ENCODE data around the gene CNTN1.

The CNTN1 gene

DNA sequence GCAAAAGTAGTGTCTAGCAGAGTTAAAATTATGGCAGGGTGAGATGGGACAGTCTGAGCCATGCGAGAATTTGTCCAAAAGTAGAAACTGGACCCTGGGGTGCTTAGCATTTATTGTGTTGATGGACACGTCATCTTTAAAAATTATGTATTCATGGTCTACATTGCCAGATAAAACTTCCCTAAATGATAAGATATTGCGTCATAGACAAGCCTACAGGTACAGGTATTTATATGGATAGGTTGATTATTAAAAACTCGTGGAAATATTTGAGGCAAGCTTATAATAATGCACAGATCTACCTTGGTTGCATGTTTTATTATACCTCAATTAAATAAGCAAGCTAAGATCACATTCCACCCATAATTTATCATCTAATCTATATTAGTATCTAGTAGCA, 299.9 kb downstream of the CNTN1 start:
- no peaks in the 10 kb centered on the region for H3K36me3 ChIP-seq (ENCODE audit: control insufficient read depth in 4 of 4, insufficient read depth in 4 of 4, low read length in 3 of 4)
- WGBS (ENCODE audit: insufficient coverage) = 100% methylated on average over 1 of the region's 4 CpGs
- no peaks in the 10 kb centered on the region for H3K27me3 ChIP-seq (replicated peaks in 2 of 5; ENCODE audit: control insufficient read depth in 4 of 5, insufficient read depth in 5 of 5, low read length in 4 of 5)
- POLR2A ChIA-PET = no interaction called here
- no peak overlapping the region for H3K27ac ChIP-seq (ENCODE audit: insufficient read depth in 1 of 2, low read depth in 1 of 2, low read length in 2 of 2, poor library complexity in 1 of 2, severe bottlenecking in 2 of 2)
- H3K4me1 ChIP-seq (ENCODE audit: control extremely low read depth in 1 of 4, control insufficient read depth in 4 of 4, insufficient read depth in 4 of 4, low read length in 3 of 4) = no peaks in the 10 kb centered on the region
- H3K9me3 ChIP-seq (ENCODE audit: control extremely low read depth in 1 of 5, control insufficient read depth in 4 of 5, insufficient read depth in 2 of 5, low read depth in 1 of 5, low read length in 4 of 5) = no peaks in the 10 kb centered on the region
- DNase-seq = no peak
- CTCF ChIA-PET = no interaction called here
- H3K4me3 ChIP-seq (ENCODE audit: control insufficient read depth in 1 of 7, extremely low read depth in 1 of 7, insufficient read depth in 4 of 7, low read depth in 2 of 7, low read length in 6 of 7) = no peak overlapping the region

DNA sequence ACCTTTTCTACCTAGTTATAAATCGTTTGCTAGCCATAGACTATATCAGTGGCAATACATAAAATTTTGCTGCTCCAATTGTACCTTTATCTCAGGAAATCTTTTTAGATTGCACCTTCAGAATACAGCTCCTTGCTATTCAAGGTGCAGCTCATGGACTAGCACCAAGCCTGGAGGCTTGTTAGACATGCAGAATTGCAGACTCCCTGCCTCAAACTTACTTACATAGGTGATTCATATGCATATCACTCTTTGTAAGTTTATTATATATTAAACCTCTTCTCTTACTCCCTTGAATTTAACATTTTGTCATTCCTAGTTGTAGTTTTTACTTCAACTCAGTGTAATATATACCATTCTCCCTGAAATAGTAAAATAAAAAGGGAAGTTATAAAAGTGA, 300.4 kb downstream of the CNTN1 start:
- H3K36me3 ChIP-seq (ENCODE audit: control insufficient read depth in 4 of 4, insufficient read depth in 4 of 4, low read length in 3 of 4) = no peaks in the 10 kb centered on the region
- DNase-seq = no peak
- no peak overlapping the region for H3K27ac ChIP-seq (ENCODE audit: insufficient read depth in 1 of 2, low read depth in 1 of 2, low read length in 2 of 2, poor library complexity in 1 of 2, severe bottlenecking in 2 of 2)
- CTCF ChIA-PET = no interaction called here
- POLR2A ChIA-PET = no interaction called here
- no peaks in the 10 kb centered on the region for H3K27me3 ChIP-seq (replicated peaks in 2 of 5; ENCODE audit: control insufficient read depth in 4 of 5, insufficient read depth in 5 of 5, low read length in 4 of 5)
- 100% methylated on average over 1 of the region's 1 CpG for WGBS (ENCODE audit: insufficient coverage)
- H3K9me3 ChIP-seq (ENCODE audit: control extremely low read depth in 1 of 5, control insufficient read depth in 4 of 5, insufficient read depth in 2 of 5, low read depth in 1 of 5, low read length in 4 of 5) = no peaks in the 10 kb centered on the region
- no peaks in the 10 kb centered on the region for H3K4me1 ChIP-seq (ENCODE audit: control extremely low read depth in 1 of 4, control insufficient read depth in 4 of 4, insufficient read depth in 4 of 4, low read length in 3 of 4)
- no peak overlapping the region for H3K4me3 ChIP-seq (ENCODE audit: control insufficient read depth in 1 of 7, extremely low read depth in 1 of 7, insufficient read depth in 4 of 7, low read depth in 2 of 7, low read length in 6 of 7)

DNA sequence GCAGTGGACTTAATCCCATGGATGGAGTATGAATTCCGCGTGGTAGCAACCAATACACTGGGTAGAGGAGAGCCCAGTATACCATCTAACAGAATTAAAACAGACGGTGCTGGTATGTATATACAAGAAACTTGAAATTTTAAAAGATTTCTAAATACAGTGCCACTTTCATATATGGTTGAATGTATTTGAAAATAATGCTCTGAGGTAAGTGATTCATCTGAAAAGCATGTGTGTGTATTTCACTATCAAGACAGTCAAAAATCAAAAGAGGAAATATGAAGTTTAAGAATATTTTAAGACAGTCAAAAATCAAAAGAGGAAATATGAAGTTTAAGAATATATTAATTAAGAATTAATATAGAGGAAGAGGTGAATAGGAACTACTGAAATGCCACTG, 300.9 kb downstream of the CNTN1 start:
- no peak for DNase-seq
- POLR2A ChIA-PET = no interaction called here
- CTCF ChIA-PET = no interaction called here

DNA sequence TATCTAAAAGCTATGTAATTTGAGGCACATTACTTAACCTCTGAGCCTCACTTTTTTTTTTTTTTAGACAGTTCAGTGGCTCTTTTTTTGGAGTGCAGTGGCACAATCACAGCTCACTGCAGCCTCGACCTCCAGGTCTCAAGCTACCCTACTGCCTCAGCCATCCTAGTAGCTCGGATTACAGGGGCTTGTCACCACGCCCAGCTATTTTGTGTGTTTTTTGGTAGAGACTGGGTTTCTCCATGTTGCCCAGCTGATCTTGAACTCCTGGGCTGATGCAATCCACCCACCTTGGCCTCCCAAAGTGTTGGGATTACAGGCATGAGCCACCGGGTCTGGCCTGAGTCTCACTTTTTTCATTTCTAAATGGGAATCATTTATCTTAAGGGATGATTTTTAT, 303.9 kb downstream of the CNTN1 start:
- Histone ChIP-seq H3K27ac (ENCODE audit: insufficient read depth in 1 of 2, low read depth in 1 of 2, low read length in 2 of 2, poor library complexity in 1 of 2, severe bottlenecking in 2 of 2) (no peak overlapping the region), H3K4me1 (ENCODE audit: control extremely low read depth in 1 of 4, control insufficient read depth in 4 of 4, insufficient read depth in 4 of 4, low read length in 3 of 4) (no peaks in the 10 kb centered on the region), H3K9me3 (ENCODE audit: control extremely low read depth in 1 of 5, control insufficient read depth in 4 of 5, insufficient read depth in 2 of 5, low read depth in 1 of 5, low read length in 4 of 5) (no peaks in the 10 kb centered on the region), H3K4me3 (ENCODE audit: control insufficient read depth in 1 of 7, extremely low read depth in 1 of 7, insufficient read depth in 4 of 7, low read depth in 2 of 7, low read length in 6 of 7) (no peak overlapping the region), H3K36me3 (ENCODE audit: control insufficient read depth in 4 of 4, insufficient read depth in 4 of 4, low read length in 3 of 4) (no peaks in the 10 kb centered on the region), H3K27me3 (replicated peaks in 2 of 5; ENCODE audit: control insufficient read depth in 4 of 5, insufficient read depth in 5 of 5, low read length in 4 of 5) (no peaks in the 10 kb centered on the region)
- POLR2A ChIA-PET = no interaction called here
- DNase-seq = no peak
- CTCF ChIA-PET = no interaction called here
- WGBS (ENCODE audit: insufficient coverage) = 100% methylated on average over 2 of the region's 4 CpGs

More for the DNA sequence above, 300.9 kb downstream of the CNTN1 start:
- H3K36me3 ChIP-seq (ENCODE audit: control insufficient read depth in 4 of 4, insufficient read depth in 4 of 4, low read length in 3 of 4) = no peaks in the 10 kb centered on the region
- WGBS (ENCODE audit: insufficient coverage) = no CpG with 5 or more reads among the region's 3 CpGs
- H3K27ac ChIP-seq (ENCODE audit: insufficient read depth in 1 of 2, low read depth in 1 of 2, low read length in 2 of 2, poor library complexity in 1 of 2, severe bottlenecking in 2 of 2) = no peak overlapping the region
- H3K4me3 ChIP-seq (ENCODE audit: control insufficient read depth in 1 of 7, extremely low read depth in 1 of 7, insufficient read depth in 4 of 7, low read depth in 2 of 7, low read length in 6 of 7) = no peak overlapping the region
- no peaks in the 10 kb centered on the region for H3K27me3 ChIP-seq (replicated peaks in 2 of 5; ENCODE audit: control insufficient read depth in 4 of 5, insufficient read depth in 5 of 5, low read length in 4 of 5)
- H3K4me1 ChIP-seq (ENCODE audit: control extremely low read depth in 1 of 4, control insufficient read depth in 4 of 4, insufficient read depth in 4 of 4, low read length in 3 of 4) = no peaks in the 10 kb centered on the region
- no peaks in the 10 kb centered on the region for H3K9me3 ChIP-seq (ENCODE audit: control extremely low read depth in 1 of 5, control insufficient read depth in 4 of 5, insufficient read depth in 2 of 5, low read depth in 1 of 5, low read length in 4 of 5)

DNA sequence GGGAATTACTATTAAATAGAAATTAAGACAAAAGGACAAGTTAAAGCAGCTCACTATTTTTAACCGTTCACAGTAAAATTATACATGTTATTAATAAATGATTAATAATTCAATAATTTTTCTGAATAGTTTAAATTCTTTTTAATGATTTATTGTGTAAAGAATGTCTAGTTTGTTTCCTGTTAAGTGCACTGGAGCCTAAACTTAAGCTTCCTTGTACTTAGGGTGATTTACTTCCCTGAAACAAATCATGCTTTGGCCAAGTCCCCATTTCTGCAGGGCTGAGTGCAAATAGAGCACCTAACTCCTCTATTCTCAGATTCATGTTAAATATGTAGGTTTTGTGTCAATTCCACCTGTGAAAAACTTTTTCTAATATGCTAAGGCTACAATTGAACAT, 307.0 kb downstream of the CNTN1 start:
- H3K4me3 ChIP-seq (ENCODE audit: control insufficient read depth in 1 of 7, extremely low read depth in 1 of 7, insufficient read depth in 4 of 7, low read depth in 2 of 7, low read length in 6 of 7) = no peak overlapping the region
- POLR2A ChIA-PET = no interaction called here
- peaks cover 0 to 7% (median 0%) of the 10 kb centered on the region in 5 experiments for H3K9me3 ChIP-seq (ENCODE audit: control extremely low read depth in 1 of 5, control insufficient read depth in 4 of 5, insufficient read depth in 2 of 5, low read depth in 1 of 5, low read length in 4 of 5)
- no peaks in the 10 kb centered on the region for H3K36me3 ChIP-seq (ENCODE audit: control insufficient read depth in 4 of 4, insufficient read depth in 4 of 4, low read length in 3 of 4)
- WGBS (ENCODE audit: insufficient coverage) = no CpG with 5 or more reads among the region's 1 CpG
- no peaks in the 10 kb centered on the region for H3K27me3 ChIP-seq (replicated peaks in 2 of 5; ENCODE audit: control insufficient read depth in 4 of 5, insufficient read depth in 5 of 5, low read length in 4 of 5)
- no peaks in the 10 kb centered on the region for H3K4me1 ChIP-seq (ENCODE audit: control extremely low read depth in 1 of 4, control insufficient read depth in 4 of 4, insufficient read depth in 4 of 4, low read length in 3 of 4)
- no peak overlapping the region for H3K27ac ChIP-seq (ENCODE audit: insufficient read depth in 1 of 2, low read depth in 1 of 2, low read length in 2 of 2, poor library complexity in 1 of 2, severe bottlenecking in 2 of 2)
- DNase-seq = no peak
- CTCF ChIA-PET = no interaction called here

DNA sequence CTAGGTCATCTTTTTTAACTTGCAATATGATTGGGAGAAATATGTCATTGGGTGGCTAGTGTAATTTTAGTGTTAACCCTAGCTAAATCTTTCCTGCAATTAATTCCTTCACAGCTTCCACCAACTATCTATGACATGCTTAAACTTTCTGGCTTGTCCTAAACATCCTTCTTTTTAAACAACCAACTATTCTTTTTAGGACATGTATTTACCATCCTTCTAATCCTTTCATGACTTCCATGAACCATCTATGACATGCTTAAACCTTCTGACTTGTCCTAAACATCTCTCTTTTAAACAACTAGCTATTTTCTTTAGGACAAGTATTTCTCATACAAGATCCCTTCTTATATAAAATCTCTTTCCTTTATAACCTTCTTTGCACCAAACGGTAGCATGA, 316.2 kb downstream of the CNTN1 start:
- no peak overlapping the region for H3K27ac ChIP-seq (ENCODE audit: insufficient read depth in 1 of 2, low read depth in 1 of 2, low read length in 2 of 2, poor library complexity in 1 of 2, severe bottlenecking in 2 of 2)
- no peaks in the 10 kb centered on the region for H3K27me3 ChIP-seq (replicated peaks in 2 of 5; ENCODE audit: control insufficient read depth in 4 of 5, insufficient read depth in 5 of 5, low read length in 4 of 5)
- ChIA-PET CTCF (no interaction called here), POLR2A (no interaction called here)
- WGBS (ENCODE audit: insufficient coverage) = no CpG with 5 or more reads among the region's 1 CpG
- no peak for DNase-seq
- no peaks in the 10 kb centered on the region for H3K4me1 ChIP-seq (ENCODE audit: control extremely low read depth in 1 of 4, control insufficient read depth in 4 of 4, insufficient read depth in 4 of 4, low read length in 3 of 4)
- H3K36me3 ChIP-seq (ENCODE audit: control insufficient read depth in 4 of 4, insufficient read depth in 4 of 4, low read length in 3 of 4) = no peaks in the 10 kb centered on the region
- H3K4me3 ChIP-seq (ENCODE audit: control insufficient read depth in 1 of 7, extremely low read depth in 1 of 7, insufficient read depth in 4 of 7, low read depth in 2 of 7, low read length in 6 of 7) = no peak overlapping the region
- H3K9me3 ChIP-seq (ENCODE audit: control extremely low read depth in 1 of 5, control insufficient read depth in 4 of 5, insufficient read depth in 2 of 5, low read depth in 1 of 5, low read length in 4 of 5) = peaks cover 5 to 56% (median 27%) of the 10 kb centered on the region in 5 experiments

DNA sequence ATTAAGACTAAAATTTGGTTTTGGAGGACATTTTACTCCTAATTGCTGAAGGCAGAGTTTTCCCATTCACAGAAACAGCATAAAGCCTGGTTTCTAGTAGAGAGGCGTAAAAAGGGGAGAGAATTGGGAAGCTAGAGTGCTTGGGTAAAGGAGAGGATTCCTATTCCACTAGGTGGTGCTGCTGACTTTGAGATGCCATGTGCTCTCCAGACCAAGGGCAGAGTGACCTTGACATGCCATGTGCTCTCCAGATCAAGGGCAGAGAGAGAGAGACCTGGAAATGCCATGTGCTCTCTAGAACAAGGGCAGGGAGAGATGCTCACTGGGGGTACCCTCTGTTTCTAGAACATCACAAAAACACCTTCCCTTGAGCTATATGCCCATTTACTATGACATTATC, 319.7 kb downstream of the CNTN1 start:
- no peak overlapping the region for H3K27ac ChIP-seq (ENCODE audit: insufficient read depth in 1 of 2, low read depth in 1 of 2, low read length in 2 of 2, poor library complexity in 1 of 2, severe bottlenecking in 2 of 2)
- POLR2A ChIA-PET = no interaction called here

More for the DNA sequence above, 319.7 kb downstream of the CNTN1 start:
- CTCF ChIA-PET = no interaction called here
- DNase-seq = no peak
- H3K27me3 ChIP-seq (replicated peaks in 2 of 5; ENCODE audit: control insufficient read depth in 4 of 5, insufficient read depth in 5 of 5, low read length in 4 of 5) = no peaks in the 10 kb centered on the region
- no peaks in the 10 kb centered on the region for H3K4me1 ChIP-seq (ENCODE audit: control extremely low read depth in 1 of 4, control insufficient read depth in 4 of 4, insufficient read depth in 4 of 4, low read length in 3 of 4)
- peaks cover 2 to 39% (median 24%) of the 10 kb centered on the region in 5 experiments for H3K9me3 ChIP-seq (ENCODE audit: control extremely low read depth in 1 of 5, control insufficient read depth in 4 of 5, insufficient read depth in 2 of 5, low read depth in 1 of 5, low read length in 4 of 5)
- no peaks in the 10 kb centered on the region for H3K36me3 ChIP-seq (ENCODE audit: control insufficient read depth in 4 of 4, insufficient read depth in 4 of 4, low read length in 3 of 4)
- no peak overlapping the region for H3K4me3 ChIP-seq (ENCODE audit: control insufficient read depth in 1 of 7, extremely low read depth in 1 of 7, insufficient read depth in 4 of 7, low read depth in 2 of 7, low read length in 6 of 7)
- WGBS (ENCODE audit: insufficient coverage) = 100% methylated on average over 1 of the region's 1 CpG

All from common myeloid progenitor, CD34-positive (primary cell).